Panc1 (cell line): ENCODE data around the gene PARP12. TPM values are rescaled to one million over a fixed set of nuclear protein-coding genes. Genes with fewer than 3 reads are reported as not detected.

Experiments
- ATAC-seq: fragments of 200-7000 bp; cut with Tn5 transposase; 2 replicates; pipeline ENCODE4 v1.9.1; 2020; ENCODE audit warnings: mild to moderate bottlenecking, moderate library complexity
- BruUV-seq: library from RNA; stranded (reverse); fragments of 400-500 nt; replicated peaks from 2 replicates; lab custom pipeline; 2021; lab: Mats Ljungman, UMichigan
- CTCF ChIA-PET: fragments of 300-600 bp; sonication (Branson Sonifier 250); formaldehyde crosslinking; loops from one replicate; lab custom pipeline; 2022; ENCODE audit warnings: antibody characterized with exemption; lab: Charles Lee
- POLR2A ChIA-PET: fragments of 300-600 bp; sonication (Branson Sonifier 250); formaldehyde crosslinking; loops from one replicate; lab custom pipeline; 2022; ENCODE audit warnings: antibody characterized with exemption; lab: Charles Lee
- DNase-seq: peaks from one replicate; pipeline ENCODE4 v3.0.0-alpha.2; 2010; ENCODE audit warnings: low read depth, low spot score
- H3K27ac ChIP-seq: 2 replicates; pipeline ENCODE4 v1.5.1; 2011; ENCODE audit warnings: mild to moderate bottlenecking, low read length, inconsistent platforms
- H3K27me3 ChIP-seq: fragments of 200-500 bp; sonication (Bioruptor generic); 2 replicates; pipeline ENCODE4 v1.6.0; 2014; ENCODE audit warnings: low read length, inconsistent platforms; ENCODE audit not compliant: control insufficient read depth, insufficient read depth
- H3K36me3 ChIP-seq: fragments of 200-500 bp; sonication (Bioruptor generic); 2 replicates; pipeline ENCODE4 v1.5.1; 2014; ENCODE audit warnings: inconsistent platforms, mild to moderate bottlenecking, low read length, moderate library complexity; ENCODE audit not compliant: control insufficient read depth, insufficient read depth
- H3K4me1 ChIP-seq: 2 replicates; pipeline ENCODE4 v1.5.1; 2011; ENCODE audit warnings: inconsistent platforms, mild to moderate bottlenecking, low read length, moderate library complexity; ENCODE audit not compliant: control insufficient read depth, insufficient read depth
- H3K4me3 ChIP-seq, 2 experiments: 2 replicates each; pipeline ENCODE4 v1.5.1; 2011 to 2012; ENCODE audit warnings: low read depth in 2 of 2, low read length in 2 of 2, mild to moderate bottlenecking in 2 of 2, inconsistent platforms in 1 of 2, moderate library complexity in 1 of 2
- H3K9me3 ChIP-seq: fragments of 200-500 bp; sonication (Bioruptor generic); 2 replicates; pipeline ENCODE4 v1.5.1; 2014; ENCODE audit warnings: low read depth, mild to moderate bottlenecking, inconsistent platforms, low read length, moderate library complexity; ENCODE audit not compliant: control insufficient read depth, insufficient read depth
- POLR2AphosphoS5 ChIP-seq: IDR thresholded peaks from 2 replicates; pipeline ENCODE4 v1.6.1; 2012; ENCODE audit warnings: mild to moderate bottlenecking, low read depth, low read length, moderate library complexity
- SIN3A ChIP-seq: IDR thresholded peaks from 2 replicates; pipeline ENCODE4 v1.6.1; 2012; ENCODE audit warnings: low read depth, mild to moderate bottlenecking, low read length, moderate library complexity, borderline replicate concordance; ENCODE audit not compliant: insufficient read depth
- TCF7L2 ChIP-seq: IDR thresholded peaks from 2 replicates; pipeline ENCODE4 v1.6.1; 2011; ENCODE audit warnings: mild to moderate bottlenecking, low read depth, low read length, inconsistent platforms
- in situ Hi-C: cut with HindIII; loops from 2 replicates; pipeline ENCODE4 v1.10.0; 2016; ENCODE audit warnings: low sequenced_read_pairs, low pct_unique_long_range_greater_than_20kb
- intact Hi-C: fragments of 100-400 bp; cut with micrococcal nuclease; formaldehyde crosslinking; loops from one replicate; pipeline ENCODE4 v1.10.0; 2022; ENCODE audit not compliant: unreplicated experiment
- total RNA-seq: library from RNA; stranded (reverse); gene quantifications from one replicate; pipeline ENCODE4 v1.2.1, GENCODE V29; 2021; ENCODE audit not compliant: unreplicated experiment
- TF ChIP-seq, protein P1 (sequence below): fragments of 450-650 bp; IDR thresholded peaks from 2 replicates; pipeline ENCODE4 v1.5.1; 2017; ENCODE audit warnings: mild to moderate bottlenecking
- TF ChIP-seq, protein P2 (sequence below), 2 experiments: IDR thresholded peaks; 2 replicates each; pipeline ENCODE4 v1.6.1; 2011 to 2012; ENCODE audit warnings: low read depth in 2 of 2, control low read depth in 1 of 2, low read length in 1 of 2, mild to moderate bottlenecking in 1 of 2, moderate library complexity in 1 of 2; ENCODE audit not compliant: insufficient read depth in 1 of 2

PARP12 gene
- total RNA-seq, 1 experiment from 2014 or later, result 31.7 TPM

GRCh38 chr7:140036224-140036962 lies 26.4 kb downstream of the PARP12 start:
- Histone ChIP-seq H3K4me1 (no peaks in the 10 kb centered on the region), H3K27me3 (no peaks in the 10 kb centered on the region), H3K9me3 (no peaks in the 10 kb centered on the region), H3K4me3 (no peak overlapping the region), H3K27ac (no peak overlapping the region), H3K36me3 (peaks cover 2% of the 10 kb centered on the region; the same call in 1 of the 2 replicates)
- POLR2A ChIA-PET, result no interaction called here
- no TSS peak for BruUV-seq
- no peak for DNase-seq
- in situ Hi-C loops, result no loop called here
- CTCF ChIA-PET, result no interaction called here
- TF ChIP-seq TCF7L2 (no peak), SIN3A (no peak), POLR2AphosphoS5 (no peak)
- TF ChIP-seq, protein P1, sequence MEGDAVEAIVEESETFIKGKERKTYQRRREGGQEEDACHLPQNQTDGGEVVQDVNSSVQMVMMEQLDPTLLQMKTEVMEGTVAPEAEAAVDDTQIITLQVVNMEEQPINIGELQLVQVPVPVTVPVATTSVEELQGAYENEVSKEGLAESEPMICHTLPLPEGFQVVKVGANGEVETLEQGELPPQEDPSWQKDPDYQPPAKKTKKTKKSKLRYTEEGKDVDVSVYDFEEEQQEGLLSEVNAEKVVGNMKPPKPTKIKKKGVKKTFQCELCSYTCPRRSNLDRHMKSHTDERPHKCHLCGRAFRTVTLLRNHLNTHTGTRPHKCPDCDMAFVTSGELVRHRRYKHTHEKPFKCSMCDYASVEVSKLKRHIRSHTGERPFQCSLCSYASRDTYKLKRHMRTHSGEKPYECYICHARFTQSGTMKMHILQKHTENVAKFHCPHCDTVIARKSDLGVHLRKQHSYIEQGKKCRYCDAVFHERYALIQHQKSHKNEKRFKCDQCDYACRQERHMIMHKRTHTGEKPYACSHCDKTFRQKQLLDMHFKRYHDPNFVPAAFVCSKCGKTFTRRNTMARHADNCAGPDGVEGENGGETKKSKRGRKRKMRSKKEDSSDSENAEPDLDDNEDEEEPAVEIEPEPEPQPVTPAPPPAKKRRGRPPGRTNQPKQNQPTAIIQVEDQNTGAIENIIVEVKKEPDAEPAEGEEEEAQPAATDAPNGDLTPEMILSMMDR, result no peak
- TF ChIP-seq, protein P2, sequence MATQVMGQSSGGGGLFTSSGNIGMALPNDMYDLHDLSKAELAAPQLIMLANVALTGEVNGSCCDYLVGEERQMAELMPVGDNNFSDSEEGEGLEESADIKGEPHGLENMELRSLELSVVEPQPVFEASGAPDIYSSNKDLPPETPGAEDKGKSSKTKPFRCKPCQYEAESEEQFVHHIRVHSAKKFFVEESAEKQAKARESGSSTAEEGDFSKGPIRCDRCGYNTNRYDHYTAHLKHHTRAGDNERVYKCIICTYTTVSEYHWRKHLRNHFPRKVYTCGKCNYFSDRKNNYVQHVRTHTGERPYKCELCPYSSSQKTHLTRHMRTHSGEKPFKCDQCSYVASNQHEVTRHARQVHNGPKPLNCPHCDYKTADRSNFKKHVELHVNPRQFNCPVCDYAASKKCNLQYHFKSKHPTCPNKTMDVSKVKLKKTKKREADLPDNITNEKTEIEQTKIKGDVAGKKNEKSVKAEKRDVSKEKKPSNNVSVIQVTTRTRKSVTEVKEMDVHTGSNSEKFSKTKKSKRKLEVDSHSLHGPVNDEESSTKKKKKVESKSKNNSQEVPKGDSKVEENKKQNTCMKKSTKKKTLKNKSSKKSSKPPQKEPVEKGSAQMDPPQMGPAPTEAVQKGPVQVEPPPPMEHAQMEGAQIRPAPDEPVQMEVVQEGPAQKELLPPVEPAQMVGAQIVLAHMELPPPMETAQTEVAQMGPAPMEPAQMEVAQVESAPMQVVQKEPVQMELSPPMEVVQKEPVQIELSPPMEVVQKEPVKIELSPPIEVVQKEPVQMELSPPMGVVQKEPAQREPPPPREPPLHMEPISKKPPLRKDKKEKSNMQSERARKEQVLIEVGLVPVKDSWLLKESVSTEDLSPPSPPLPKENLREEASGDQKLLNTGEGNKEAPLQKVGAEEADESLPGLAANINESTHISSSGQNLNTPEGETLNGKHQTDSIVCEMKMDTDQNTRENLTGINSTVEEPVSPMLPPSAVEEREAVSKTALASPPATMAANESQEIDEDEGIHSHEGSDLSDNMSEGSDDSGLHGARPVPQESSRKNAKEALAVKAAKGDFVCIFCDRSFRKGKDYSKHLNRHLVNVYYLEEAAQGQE (IDR thresholded peaks at IDR 0.05; ENCODE audit: insufficient read depth in 1 of 2, low read depth in 2 of 2, low read length in 1 of 2), result no peak
- intact Hi-C loops, result no loop called here
- ATAC-seq, result no peak

DNA sequence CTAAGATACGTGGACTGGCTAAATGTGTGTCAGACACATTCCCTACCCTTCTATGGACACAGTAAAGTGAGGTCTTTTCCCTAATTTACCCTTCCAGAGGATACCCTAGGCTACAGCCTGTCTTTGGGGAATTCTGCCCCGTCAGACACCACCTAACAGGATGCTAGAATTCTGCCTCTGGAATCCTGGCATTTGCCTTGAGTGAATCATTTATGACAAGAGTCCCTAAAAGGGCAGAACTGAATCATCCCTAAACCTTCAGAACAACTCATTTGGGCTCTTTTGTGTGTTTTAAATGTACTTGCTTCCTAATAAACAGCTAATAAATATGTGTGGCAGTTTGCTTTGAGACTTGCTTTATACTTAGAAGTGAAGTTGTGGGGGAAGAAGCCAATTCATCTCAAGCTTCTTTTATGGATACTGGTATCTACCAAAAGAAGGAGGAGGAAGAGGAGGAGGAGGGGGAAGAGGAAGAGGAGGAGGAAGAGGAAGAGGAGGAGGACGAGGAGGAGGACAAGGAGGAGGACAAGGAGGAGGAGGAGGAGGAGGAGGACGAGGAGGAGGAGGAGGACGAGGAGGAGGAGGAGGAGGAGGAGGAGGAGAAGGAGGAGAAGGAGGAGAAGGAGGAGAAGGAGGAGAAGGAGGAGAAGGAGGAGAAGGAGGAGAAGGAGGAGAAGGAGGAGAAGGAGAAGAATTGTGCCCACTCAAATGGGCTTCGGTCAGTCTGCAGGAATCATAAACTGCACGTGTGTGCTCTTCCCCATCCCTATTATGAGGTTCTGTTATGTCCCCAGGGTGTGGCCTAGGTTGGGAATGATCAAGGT lies 27.1 kb downstream of the PARP12 start:
- POLR2A ChIA-PET, result no interaction called here
- Histone ChIP-seq H3K27me3 (no peaks in the 10 kb centered on the region), H3K27ac (no peak overlapping the region), H3K4me3 (no peak overlapping the region), H3K9me3 (no peaks in the 10 kb centered on the region), H3K36me3 (no peaks in the 10 kb centered on the region; the same call in 1 of the 2 replicates), H3K4me1 (no peaks in the 10 kb centered on the region)
- ATAC-seq, result no peak
- no TSS peak for BruUV-seq
- TF ChIP-seq SIN3A, result no peak
- TF ChIP-seq, protein P2 (IDR thresholded peaks at IDR 0.05; ENCODE audit: insufficient read depth in 1 of 2, low read depth in 2 of 2, low read length in 1 of 2), result no peak
- TF ChIP-seq, protein P1, result no peak
- no peak for TF ChIP-seq POLR2AphosphoS5
- no peak for TF ChIP-seq TCF7L2
- CTCF ChIA-PET, result interaction anchor here (0.6 kb wide), 1 partner anchor 457 kb away, joined by 3 read pairs; no protein-coding TSS in a partner anchor
- intact Hi-C loops, result no loop called here
- in situ Hi-C loops, result no loop called here
- DNase-seq, result no peak
